Measurements from ENCODE around the gene PSD2. TPM values are rescaled to one million over a fixed set of nuclear protein-coding genes. Genes with fewer than 3 reads are reported as not detected.
A peak's percentile ranks its signal among the peaks of the same experiment; 100 is the strongest.

The PSD2 gene
- total RNA-seq, 4 donors from 2014 or later, result 0.16 TPM; not detected in 3

- TF ChIP-seq CTCF (IDR thresholded peaks at IDR 0.05) (no peak), EP300 (IDR thresholded peaks at IDR 0.05; ENCODE audit: low read depth) (no peak), POLR2AphosphoS5 (IDR thresholded peaks at IDR 0.05) (no peak), POLR2A (IDR thresholded peaks at IDR 0.05) (no peak)
- WGBS, 2 donors (ENCODE audit: low coverage in 1 of 2), result 86% methylated on average over 3 of the region's 3 CpGs; no CpG with 5 or more reads in 1 of the 2 donors
- intact Hi-C loops (cut with DNase I; ENCODE audit: low total_unique reads), result no loop called here
- Histone ChIP-seq H3K9me3 (no peaks in the 10 kb centered on the region), H3K4me1 (no peaks in the 10 kb centered on the region), H3K27ac (no peak overlapping the region), H3K36me3 (no peaks in the 10 kb centered on the region), H3K27me3 (no peaks in the 10 kb centered on the region), H3K4me3 (no peak overlapping the region)
- no peak for DNase-seq
- in situ Hi-C loops (cut with MboI; ENCODE audit: low pct_ligation_motif_present in 1 of 4, low pct_unique_long_range_greater_than_20kb in 1 of 4, low sequenced_read_pairs in 3 of 4), result no loop called here
Measured at GRCh38 chr5:139878093-139878492, 82.5 kb downstream of the PSD2 start.

GRCh38 chr5:139880416-139881142 is 85.0 kb downstream of the PSD2 start:
- Histone ChIP-seq H3K36me3 (no peaks in the 10 kb centered on the region), H3K27me3 (no peaks in the 10 kb centered on the region), H3K4me3 (no peak overlapping the region), H3K4me1 (no peaks in the 10 kb centered on the region), H3K9me3 (no peaks in the 10 kb centered on the region), H3K27ac (peak overlapping the region in 1 of 4 donors; percentile 17)
- no peak for DNase-seq
- intact Hi-C loops (cut with DNase I; ENCODE audit: low total_unique reads), result no loop called here
- WGBS, 2 donors (ENCODE audit: low coverage in 1 of 2), result 60 to 76% methylated on average over 1 to 18 of the region's 18 CpGs
- TF ChIP-seq CTCF (IDR thresholded peaks at IDR 0.05) (no peak), POLR2AphosphoS5 (IDR thresholded peaks at IDR 0.05) (no peak), POLR2A (IDR thresholded peaks at IDR 0.05) (no peak), EP300 (IDR thresholded peaks at IDR 0.05; ENCODE audit: low read depth) (no peak)
- in situ Hi-C loops (cut with MboI; ENCODE audit: low pct_ligation_motif_present in 1 of 4, low pct_unique_long_range_greater_than_20kb in 1 of 4, low sequenced_read_pairs in 3 of 4), result no loop called here

- 74% methylated on average over 5 of the region's 5 CpGs; no CpG with 5 or more reads in 1 of the 2 donors for WGBS, 2 donors (ENCODE audit: low coverage in 1 of 2)
- peak overlapping the region in 1 of 4 donors; percentile 17 for H3K27ac ChIP-seq
- intact Hi-C loops (cut with DNase I; ENCODE audit: low total_unique reads), result no loop called here
- no peaks in the 10 kb centered on the region for H3K36me3 ChIP-seq
- DNase-seq, result no peak
- H3K27me3 ChIP-seq, result no peaks in the 10 kb centered on the region
- no peak overlapping the region for H3K4me3 ChIP-seq
- in situ Hi-C loops (cut with MboI; ENCODE audit: low pct_ligation_motif_present in 1 of 4, low pct_unique_long_range_greater_than_20kb in 1 of 4, low sequenced_read_pairs in 3 of 4), result no loop called here
- TF ChIP-seq CTCF (IDR thresholded peaks at IDR 0.05), result no peak
- no peak for TF ChIP-seq EP300 (IDR thresholded peaks at IDR 0.05; ENCODE audit: low read depth)
- TF ChIP-seq POLR2A (IDR thresholded peaks at IDR 0.05), result no peak
- no peak for TF ChIP-seq POLR2AphosphoS5 (IDR thresholded peaks at IDR 0.05)
- no peaks in the 10 kb centered on the region for H3K9me3 ChIP-seq
- H3K4me1 ChIP-seq, result no peaks in the 10 kb centered on the region
Measured at GRCh38 chr5:139881143-139881733, 85.6 kb downstream of the PSD2 start.

GRCh38 chr5:139882316-139882715 is 86.7 kb downstream of the PSD2 start:
- no peak overlapping the region for H3K27ac ChIP-seq
- DNase-seq, result no peak
- no peaks in the 10 kb centered on the region for H3K4me1 ChIP-seq
- intact Hi-C loops (cut with DNase I; ENCODE audit: low total_unique reads), result no loop called here
- no peak overlapping the region for H3K4me3 ChIP-seq
- WGBS, 2 donors (ENCODE audit: low coverage in 1 of 2), result 60 to 76% methylated on average over 1 to 3 of the region's 3 CpGs
- in situ Hi-C loops (cut with MboI; ENCODE audit: low pct_ligation_motif_present in 1 of 4, low pct_unique_long_range_greater_than_20kb in 1 of 4, low sequenced_read_pairs in 3 of 4), result no loop called here
- no peaks in the 10 kb centered on the region for H3K27me3 ChIP-seq
- no peaks in the 10 kb centered on the region for H3K9me3 ChIP-seq
- no peaks in the 10 kb centered on the region for H3K36me3 ChIP-seq
- no peak for TF ChIP-seq CTCF (IDR thresholded peaks at IDR 0.05)
- TF ChIP-seq POLR2A (IDR thresholded peaks at IDR 0.05), result no peak
- TF ChIP-seq POLR2AphosphoS5 (IDR thresholded peaks at IDR 0.05), result no peak
- no peak for TF ChIP-seq EP300 (IDR thresholded peaks at IDR 0.05; ENCODE audit: low read depth)

Measured in transverse colon (tissue), 4 donors.